ENCODE measurements around the gene LHX6. TPM values are rescaled to one million over a fixed set of nuclear protein-coding genes. Genes with fewer than 3 reads are reported as not detected.
A peak's percentile ranks its signal among the peaks of the same experiment; 100 is the strongest.

LHX6 gene
- total and polyA plus RNA-seq, 4 donors, result 12.2 to 13.8 TPM; not detected in 2

DNA sequence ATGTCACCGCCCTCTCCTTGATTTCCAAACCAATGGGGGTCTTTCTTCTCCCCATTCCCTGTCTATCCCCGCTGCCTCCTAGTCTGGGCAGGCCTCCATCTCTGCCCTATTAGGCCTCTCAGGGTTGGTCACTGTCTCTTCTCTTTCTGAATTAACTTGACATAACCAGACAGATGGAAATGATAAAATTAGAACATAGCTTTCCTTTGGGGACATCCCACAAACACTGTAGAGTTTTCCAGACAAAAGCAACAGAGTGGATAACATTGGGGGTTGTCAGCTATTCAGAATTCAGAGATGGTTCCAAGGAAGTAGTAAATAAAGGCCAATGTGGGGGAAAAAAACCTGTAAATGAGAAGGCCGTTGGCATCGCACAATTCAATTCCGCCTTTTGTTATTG lies 24.7 kb downstream of the LHX6 start:
- Histone ChIP-seq H3K36me3 (ENCODE audit: control insufficient read depth in 1 of 2, insufficient read depth in 2 of 2, low read length in 1 of 2) (no peaks in the 10 kb centered on the region), H3K4me3 (ENCODE audit: low read length in 2 of 2) (no peak overlapping the region), H3K9me3 (ENCODE audit: control insufficient read depth, low read length) (no peaks in the 10 kb centered on the region), H3K27me3 (ENCODE audit: control insufficient read depth in 1 of 2, insufficient read depth in 2 of 2, low read length in 1 of 2) (no peaks in the 10 kb centered on the region), H3K27ac (ENCODE audit: low read depth in 1 of 2, low read length in 2 of 2) (no peak overlapping the region), H3K4me1 (ENCODE audit: control insufficient read depth in 1 of 2, insufficient read depth in 2 of 2, low read length in 2 of 2) (no peaks in the 10 kb centered on the region)
- intact Hi-C loops (cut with DNase I), result no loop called here
- DNase-seq (no peak), ATAC-seq (ENCODE audit: low FRiP score) (no peak)
- WGBS, 2 donors, result 95 to 96% methylated on average over 5 of the region's 5 CpGs

GRCh38 chr9:122202111-122202510 lies 26.6 kb downstream of the LHX6 start:
- WGBS, 2 donors, result 84 to 87% methylated on average over 3 of the region's 3 CpGs
- Histone ChIP-seq H3K4me3 (ENCODE audit: low read length in 2 of 2) (no peak overlapping the region), H3K4me1 (ENCODE audit: control insufficient read depth in 1 of 2, insufficient read depth in 2 of 2, low read length in 2 of 2) (no peaks in the 10 kb centered on the region), H3K36me3 (ENCODE audit: control insufficient read depth in 1 of 2, insufficient read depth in 2 of 2, low read length in 1 of 2) (no peaks in the 10 kb centered on the region), H3K27ac (ENCODE audit: low read depth in 1 of 2, low read length in 2 of 2) (no peak overlapping the region), H3K27me3 (ENCODE audit: control insufficient read depth in 1 of 2, insufficient read depth in 2 of 2, low read length in 1 of 2) (no peaks in the 10 kb centered on the region), H3K9me3 (ENCODE audit: control insufficient read depth, low read length) (no peaks in the 10 kb centered on the region)
- intact Hi-C loops (cut with DNase I), result no loop called here
- no peak for ATAC-seq (ENCODE audit: low FRiP score)
- peak in 1 of 2 donors; percentile 17 for DNase-seq

DNA sequence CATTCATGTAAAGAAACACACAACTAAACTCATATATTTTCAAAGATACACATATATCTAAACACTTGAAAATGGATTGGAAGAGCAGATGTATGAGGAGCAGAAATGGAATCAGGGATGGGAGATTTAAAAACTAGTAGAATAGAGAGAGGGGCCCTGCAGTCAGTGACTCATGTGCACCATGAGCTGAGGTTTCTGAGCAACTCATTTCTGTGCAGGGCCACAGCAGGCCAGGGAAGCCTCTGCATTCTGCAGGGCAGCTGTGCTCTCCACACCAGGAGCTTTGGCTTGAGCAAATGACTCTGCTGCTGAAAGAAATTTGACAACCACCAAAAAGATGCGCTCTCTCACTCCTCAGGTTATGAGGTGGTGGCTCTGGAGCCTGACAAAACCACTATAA lies 27.1 kb downstream of the LHX6 start:
- WGBS, 2 donors, result 97 to 100% methylated on average over 1 of the region's 1 CpG
- Histone ChIP-seq H3K4me1 (ENCODE audit: control insufficient read depth in 1 of 2, insufficient read depth in 2 of 2, low read length in 2 of 2) (no peaks in the 10 kb centered on the region), H3K36me3 (ENCODE audit: control insufficient read depth in 1 of 2, insufficient read depth in 2 of 2, low read length in 1 of 2) (no peaks in the 10 kb centered on the region), H3K27ac (ENCODE audit: low read depth in 1 of 2, low read length in 2 of 2) (no peak overlapping the region), H3K27me3 (ENCODE audit: control insufficient read depth in 1 of 2, insufficient read depth in 2 of 2, low read length in 1 of 2) (no peaks in the 10 kb centered on the region), H3K4me3 (ENCODE audit: low read length in 2 of 2) (no peak overlapping the region), H3K9me3 (ENCODE audit: control insufficient read depth, low read length) (no peaks in the 10 kb centered on the region)
- DNase-seq (peak in 1 of 2 donors; percentile 24), ATAC-seq (ENCODE audit: low FRiP score) (no peak)
- intact Hi-C loops (cut with DNase I), result no loop called here

- Histone ChIP-seq H3K36me3 (ENCODE audit: control insufficient read depth in 1 of 2, insufficient read depth in 2 of 2, low read length in 1 of 2) (no peaks in the 10 kb centered on the region), H3K27ac (ENCODE audit: low read depth in 1 of 2, low read length in 2 of 2) (no peak overlapping the region), H3K9me3 (ENCODE audit: control insufficient read depth, low read length) (no peaks in the 10 kb centered on the region), H3K4me3 (ENCODE audit: low read length in 2 of 2) (no peak overlapping the region), H3K27me3 (ENCODE audit: control insufficient read depth in 1 of 2, insufficient read depth in 2 of 2, low read length in 1 of 2) (no peaks in the 10 kb centered on the region), H3K4me1 (ENCODE audit: control insufficient read depth in 1 of 2, insufficient read depth in 2 of 2, low read length in 2 of 2) (no peaks in the 10 kb centered on the region)
- no peak for ATAC-seq (ENCODE audit: low FRiP score)
- peak in 1 of 2 donors; percentile 71 for DNase-seq
- 83 to 86% methylated on average over 7 of the region's 7 CpGs for WGBS, 2 donors
- intact Hi-C loops (cut with DNase I), result no loop called here
Measured at GRCh38 chr9:122200960-122201595, 27.7 kb downstream of the LHX6 start.

DNA sequence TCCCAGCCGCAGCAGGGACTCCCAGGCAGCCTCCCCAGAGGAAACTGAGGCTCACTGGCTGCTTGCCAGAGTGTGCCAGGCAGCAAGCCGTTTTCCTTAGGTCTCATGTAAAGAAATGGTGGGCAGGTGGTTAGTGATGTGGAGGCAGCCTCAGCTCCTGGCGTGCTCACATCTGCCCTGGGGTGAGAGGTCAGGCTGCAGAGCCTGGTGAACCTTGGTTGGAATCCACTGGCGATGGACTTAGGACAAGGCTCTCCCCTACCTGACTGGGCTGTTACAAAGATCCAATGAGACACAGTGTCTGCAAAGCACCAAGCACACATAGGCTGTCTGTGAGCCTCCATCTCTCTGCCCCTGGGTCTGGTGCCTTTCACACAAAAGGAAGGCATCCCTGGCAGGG lies 30.9 kb downstream of the LHX6 start:
- H3K4me3 ChIP-seq (ENCODE audit: low read length in 2 of 2), result no peak overlapping the region
- no peak overlapping the region for H3K27ac ChIP-seq (ENCODE audit: low read depth in 1 of 2, low read length in 2 of 2)
- DNase-seq (peak in 1 of 2 donors; percentile 23), ATAC-seq (ENCODE audit: low FRiP score) (no peak)
- WGBS, 2 donors, result 64 to 69% methylated on average over 4 of the region's 4 CpGs
- intact Hi-C loops (cut with DNase I), result no loop called here
- no peaks in the 10 kb centered on the region for H3K9me3 ChIP-seq (ENCODE audit: control insufficient read depth, low read length)
- no peaks in the 10 kb centered on the region for H3K27me3 ChIP-seq (ENCODE audit: control insufficient read depth in 1 of 2, insufficient read depth in 2 of 2, low read length in 1 of 2)
- no peaks in the 10 kb centered on the region for H3K4me1 ChIP-seq (ENCODE audit: control insufficient read depth in 1 of 2, insufficient read depth in 2 of 2, low read length in 2 of 2)
- no peaks in the 10 kb centered on the region for H3K36me3 ChIP-seq (ENCODE audit: control insufficient read depth in 1 of 2, insufficient read depth in 2 of 2, low read length in 1 of 2)

DNA sequence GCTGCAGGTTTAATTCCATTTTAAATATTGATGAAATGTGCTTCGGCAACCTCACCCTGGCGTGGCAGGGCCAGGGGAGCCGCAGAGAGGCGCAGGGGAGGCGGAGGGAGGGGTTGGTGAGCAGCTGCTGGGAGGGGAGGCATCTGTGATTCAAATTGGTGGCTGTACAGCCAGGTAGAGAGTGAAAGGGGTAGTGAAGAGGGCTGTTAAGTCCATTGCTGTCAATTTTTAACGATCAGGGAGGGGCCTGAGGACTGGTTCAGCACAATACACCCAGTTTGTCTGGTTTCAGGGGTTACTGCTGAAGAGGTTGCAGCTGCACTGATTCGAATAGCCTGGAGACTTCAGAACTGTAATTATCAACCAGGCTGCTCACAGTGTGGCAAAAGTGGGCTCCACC lies 31.3 kb downstream of the LHX6 start:
- no peak overlapping the region for H3K4me3 ChIP-seq (ENCODE audit: low read length in 2 of 2)

DNA sequence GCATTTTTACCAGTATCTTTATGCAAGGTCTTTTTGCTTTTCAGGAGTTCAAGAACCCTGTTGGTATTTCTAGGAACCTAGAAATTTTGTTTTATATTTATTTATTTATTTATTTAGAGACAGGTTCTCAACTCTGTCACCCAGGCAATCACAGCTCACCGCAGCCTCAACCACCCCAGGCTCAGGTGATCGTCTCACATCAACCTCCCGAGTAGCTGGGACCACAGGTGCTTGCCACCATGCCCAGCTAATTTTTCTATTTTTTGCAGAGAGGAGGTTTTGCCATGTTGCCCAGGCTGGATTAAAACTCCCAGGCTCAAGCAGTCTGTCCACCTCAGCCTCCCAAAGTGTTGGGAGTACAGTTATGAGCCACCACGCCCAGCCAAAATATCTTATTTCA lies 32.9 kb downstream of the LHX6 start:
- Histone ChIP-seq H3K27me3 (ENCODE audit: control insufficient read depth in 1 of 2, insufficient read depth in 2 of 2, low read length in 1 of 2) (no peaks in the 10 kb centered on the region), H3K9me3 (ENCODE audit: control insufficient read depth, low read length) (no peaks in the 10 kb centered on the region), H3K36me3 (ENCODE audit: control insufficient read depth in 1 of 2, insufficient read depth in 2 of 2, low read length in 1 of 2) (no peaks in the 10 kb centered on the region), H3K27ac (ENCODE audit: low read depth in 1 of 2, low read length in 2 of 2) (no peak overlapping the region), H3K4me3 (ENCODE audit: low read length in 2 of 2) (no peak overlapping the region), H3K4me1 (ENCODE audit: control insufficient read depth in 1 of 2, insufficient read depth in 2 of 2, low read length in 2 of 2) (no peaks in the 10 kb centered on the region)
- intact Hi-C loops (cut with DNase I), result no loop called here
- ATAC-seq (ENCODE audit: low FRiP score) (no peak), DNase-seq (no peak)
- WGBS, 2 donors, result 86 to 93% methylated on average over 4 of the region's 4 CpGs

More for the DNA sequence above, 31.3 kb downstream of the LHX6 start:
- intact Hi-C loops (cut with DNase I), result no loop called here
- ATAC-seq (ENCODE audit: low FRiP score) (no peak), DNase-seq (peak in 1 of 2 donors; percentile 16)
- 46 to 48% methylated on average over 7 of the region's 7 CpGs for WGBS, 2 donors
- no peak overlapping the region for H3K27ac ChIP-seq (ENCODE audit: low read depth in 1 of 2, low read length in 2 of 2)
- no peaks in the 10 kb centered on the region for H3K36me3 ChIP-seq (ENCODE audit: control insufficient read depth in 1 of 2, insufficient read depth in 2 of 2, low read length in 1 of 2)
- H3K4me1 ChIP-seq (ENCODE audit: control insufficient read depth in 1 of 2, insufficient read depth in 2 of 2, low read length in 2 of 2), result no peaks in the 10 kb centered on the region
- no peaks in the 10 kb centered on the region for H3K9me3 ChIP-seq (ENCODE audit: control insufficient read depth, low read length)
- H3K27me3 ChIP-seq (ENCODE audit: control insufficient read depth in 1 of 2, insufficient read depth in 2 of 2, low read length in 1 of 2), result no peaks in the 10 kb centered on the region

DNA sequence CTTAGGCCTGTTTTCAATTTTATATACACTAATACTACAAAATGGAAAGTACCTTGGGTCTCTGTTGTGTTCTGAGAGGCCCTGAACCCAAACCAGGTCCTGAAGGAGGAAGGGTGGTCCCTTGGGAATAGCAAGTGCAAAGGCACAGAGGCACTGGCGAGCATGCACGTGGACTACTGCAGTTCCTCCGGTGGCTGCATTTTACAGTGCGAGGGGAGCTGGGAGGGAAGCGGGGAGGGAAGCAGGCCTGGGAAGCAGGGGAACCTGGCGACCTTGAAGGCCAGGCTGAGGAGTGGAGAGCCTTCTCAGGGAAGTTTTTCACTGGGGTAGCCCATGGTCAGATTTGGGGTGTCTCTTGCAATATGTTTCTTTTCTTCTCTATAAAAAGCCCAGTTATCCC lies 35.1 kb downstream of the LHX6 start:
- peak in 1 of 2 donors; percentile 25 for DNase-seq
- H3K36me3 ChIP-seq (ENCODE audit: control insufficient read depth in 1 of 2, insufficient read depth in 2 of 2, low read length in 1 of 2), result no peaks in the 10 kb centered on the region
- H3K27ac ChIP-seq (ENCODE audit: low read depth in 1 of 2, low read length in 2 of 2), result no peak overlapping the region
- intact Hi-C loops (cut with DNase I), result no loop called here
- H3K4me1 ChIP-seq (ENCODE audit: control insufficient read depth in 1 of 2, insufficient read depth in 2 of 2, low read length in 2 of 2), result no peaks in the 10 kb centered on the region
- no peaks in the 10 kb centered on the region for H3K9me3 ChIP-seq (ENCODE audit: control insufficient read depth, low read length)
- no peaks in the 10 kb centered on the region for H3K27me3 ChIP-seq (ENCODE audit: control insufficient read depth in 1 of 2, insufficient read depth in 2 of 2, low read length in 1 of 2)
- no peak for ATAC-seq (ENCODE audit: low FRiP score)
- no peak overlapping the region for H3K4me3 ChIP-seq (ENCODE audit: low read length in 2 of 2)
- 86 to 87% methylated on average over 6 of the region's 6 CpGs for WGBS, 2 donors

DNA sequence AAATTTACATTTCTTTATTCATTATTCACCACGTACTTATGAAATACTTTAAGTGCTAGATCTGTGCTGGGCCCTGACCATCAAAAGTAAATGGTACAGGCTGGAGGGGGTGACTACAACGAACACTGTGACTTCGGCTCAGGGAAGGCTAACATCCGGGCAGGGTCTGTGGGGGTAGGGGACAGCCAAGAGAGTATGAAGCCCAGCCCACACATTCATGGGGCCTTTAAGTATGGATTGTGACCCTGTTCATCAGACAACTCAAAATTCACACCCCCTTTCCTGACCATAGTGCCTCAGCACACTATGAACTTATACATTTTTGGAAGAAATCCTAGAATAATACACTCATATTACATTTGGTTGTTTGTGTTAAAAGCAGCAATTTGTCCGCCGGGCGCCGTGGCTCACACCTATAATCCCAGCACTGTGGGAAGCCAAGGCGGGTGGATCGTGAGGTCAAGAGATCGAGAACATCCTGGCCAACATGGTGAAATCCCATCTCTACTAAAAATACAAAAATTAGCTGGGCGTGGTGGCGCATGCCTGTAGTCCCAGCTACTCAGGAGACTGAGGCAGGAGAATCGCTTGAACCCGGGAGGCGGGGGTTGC lies 35.7 kb downstream of the LHX6 start:
- H3K36me3 ChIP-seq (ENCODE audit: control insufficient read depth in 1 of 2, insufficient read depth in 2 of 2, low read length in 1 of 2), result no peaks in the 10 kb centered on the region
- 63 to 70% methylated on average over 16 of the region's 16 CpGs for WGBS, 2 donors
- no peaks in the 10 kb centered on the region for H3K4me1 ChIP-seq (ENCODE audit: control insufficient read depth in 1 of 2, insufficient read depth in 2 of 2, low read length in 2 of 2)
- ATAC-seq (ENCODE audit: low FRiP score) (no peak), DNase-seq (no peak)
- intact Hi-C loops (cut with DNase I), result no loop called here
- no peaks in the 10 kb centered on the region for H3K9me3 ChIP-seq (ENCODE audit: control insufficient read depth, low read length)
- no peak overlapping the region for H3K4me3 ChIP-seq (ENCODE audit: low read length in 2 of 2)
- H3K27me3 ChIP-seq (ENCODE audit: control insufficient read depth in 1 of 2, insufficient read depth in 2 of 2, low read length in 1 of 2), result no peaks in the 10 kb centered on the region
- no peak overlapping the region for H3K27ac ChIP-seq (ENCODE audit: low read depth in 1 of 2, low read length in 2 of 2)
